HepG2 (cell line): Measurements from ENCODE around the gene LRSAM1. TPM values are rescaled to one million over a fixed set of nuclear protein-coding genes. Genes with fewer than 3 reads are reported as not detected.

Source experiments
- ATAC-seq: fragments of 200-7000 bp; cut with Tn5 transposase; 3 replicates; pipeline ENCODE4 v1.9.1; 2020; ENCODE audit warnings: mild to moderate bottlenecking, moderate library complexity
- BruUV-seq: library from RNA; stranded (reverse); fragments of 400-500 nt; replicated peaks from 2 replicates; lab custom pipeline; 2021; lab: Mats Ljungman, UMichigan
- CTCF ChIA-PET: fragments of 300-600 bp; formaldehyde crosslinking; extraction: SDS; loops from one replicate; lab custom pipeline; 2021; ENCODE audit warnings: low total read pairs, inconsistent platforms, low intra/inter-chr PET ratio; lab: Yijun Ruan, JAX
- POLR2A ChIA-PET: fragments of 350-600 bp; sonication (Branson Sonifier 250); formaldehyde crosslinking; loops from one replicate; lab custom pipeline; 2020; ENCODE audit warnings: antibody characterized with exemption, inconsistent platforms; lab: Yijun Ruan, JAX
- DNase-seq: peaks from one replicate; pipeline ENCODE4 v3.0.0-alpha.2; 2015; ENCODE audit warnings: low spot score
- FAIRE-seq: peaks from 3 replicates; lab custom pipeline; 2011; peaks lifted over from hg19 to GRCh38; lab: Jason Lieb, UNC
- H2AFZ ChIP-seq: one replicate; pipeline ENCODE4 v1.6.1; 2011; ENCODE audit warnings: low read length, inconsistent platforms
- H3K27ac ChIP-seq: fragments of 300-600 bp; 3 replicates; pipeline ENCODE4 v1.8.0; 2011; ENCODE audit warnings: mixed run types, mild to moderate bottlenecking, mixed read lengths, low read length, inconsistent platforms; ENCODE audit not compliant: insufficient read depth; ENCODE audit errors: extremely low read length
- H3K27me3 ChIP-seq, 2 experiments: fragments of 200-600 bp in 1 of 2; 2 replicates in 1 of 2; 3 replicates in 1 of 2; pipeline versions ENCODE4 v1.6.0 to v1.8.0; 2011; ENCODE audit warnings: low read length in 2 of 2, mild to moderate bottlenecking in 2 of 2, moderate library complexity in 2 of 2, inconsistent platforms in 1 of 2; ENCODE audit not compliant: insufficient read depth in 2 of 2, control insufficient read depth in 1 of 2
- H3K36me3 ChIP-seq, 2 experiments: fragments of 200-600 bp in 1 of 2; replicated peaks in 1 of 2; 2 replicates in 1 of 2; 3 replicates in 1 of 2; pipeline versions ENCODE4 v1.5.1 to v1.8.0; 2011; ENCODE audit warnings: low read length in 2 of 2, inconsistent platforms in 1 of 2; ENCODE audit not compliant: insufficient read depth in 2 of 2, control insufficient read depth in 1 of 2
- H3K4me1 ChIP-seq: 2 replicates; pipeline ENCODE4 v1.5.1; 2012; ENCODE audit warnings: low read length, inconsistent platforms; ENCODE audit not compliant: insufficient read depth
- H3K4me2 ChIP-seq: 2 replicates; pipeline ENCODE4 v1.6.0; 2011; ENCODE audit warnings: low read depth, low read length, inconsistent platforms
- H3K4me3 ChIP-seq, 3 experiments: fragments of 200-600 bp in 1 of 3; sonication (generic), shearing (Covaris generic) in 1 of 3; replicated peaks in 1 of 3; 2 replicates each; pipeline ENCODE4 v1.5.1; 2011 to 2016; ENCODE audit warnings: low read length in 3 of 3, inconsistent platforms in 2 of 3, low read depth in 2 of 3, mild to moderate bottlenecking in 2 of 3, control low read depth in 1 of 3, mixed read lengths in 1 of 3; ENCODE audit not compliant: insufficient read depth in 1 of 3
- H3K79me2 ChIP-seq: one replicate; pipeline ENCODE4 v1.6.1; 2011; ENCODE audit warnings: low read length, inconsistent platforms; ENCODE audit not compliant: insufficient read depth
- H3K9ac ChIP-seq: 2 replicates; pipeline ENCODE4 v1.6.0; 2011; ENCODE audit warnings: mild to moderate bottlenecking, low read depth, low read length, inconsistent platforms; ENCODE audit not compliant: insufficient read depth
- H3K9me3 ChIP-seq: 2 replicates; pipeline ENCODE4 v1.5.1; 2012; ENCODE audit warnings: mild to moderate bottlenecking, low read length
- H4K20me1 ChIP-seq: 2 replicates; pipeline ENCODE4 v1.6.0; 2011; ENCODE audit warnings: inconsistent platforms, mild to moderate bottlenecking, low read length, moderate library complexity; ENCODE audit not compliant: insufficient read depth
- CAMTA2 ChIP-seq: sonication (generic); formaldehyde crosslinking; IDR thresholded peaks from 2 replicates; pipeline ENCODE4 v1.4.0; 2020; ENCODE audit warnings: mild to moderate bottlenecking, missing genetic modification reagents, borderline replicate concordance
- ESRRA ChIP-seq: sonication (generic); formaldehyde crosslinking; IDR thresholded peaks from 2 replicates; pipeline ENCODE4 v1.5.1; 2020; ENCODE audit warnings: mild to moderate bottlenecking, low read depth, missing genetic modification reagents
- FOXC1 ChIP-seq: sonication (generic); formaldehyde crosslinking; IDR thresholded peaks from 2 replicates; pipeline ENCODE4 v1.8.0; 2022; ENCODE audit warnings: mild to moderate bottlenecking, missing genetic modification reagents, borderline replicate concordance
- MAFK ChIP-seq, 2 experiments: IDR thresholded peaks in 1 of 2; conservative IDR thresholded peaks in 1 of 2; 2 replicates each; pipeline ENCODE4 v1.6.1; 2011; ENCODE audit warnings: improper control_type of control experiment in 2 of 2, low read length in 2 of 2
- MEF2D ChIP-seq: sonication (generic); formaldehyde crosslinking; IDR thresholded peaks from 2 replicates; pipeline ENCODE4 v1.5.1; 2020; ENCODE audit warnings: mild to moderate bottlenecking, missing genetic modification reagents
- MNT ChIP-seq: fragments of 450-650 bp; IDR thresholded peaks from 2 replicates; pipeline ENCODE4 v1.6.1; 2016
- NBN ChIP-seq: fragments of 450-650 bp; conservative IDR thresholded peaks from 2 replicates; pipeline ENCODE4 v1.6.1; 2017
- NCOR1 ChIP-seq: fragments of 200-600 bp; sonication (generic); IDR thresholded peaks from 2 replicates; pipeline ENCODE4 v1.7.0; 2017; ENCODE audit warnings: antibody characterized with exemption, low read length, borderline replicate concordance
- NFKBIZ ChIP-seq: IDR thresholded peaks from 2 replicates; pipeline ENCODE4 v1.6.1; 2018; ENCODE audit warnings: missing genetic modification reagents, missing compliant biosample characterization
- NONO ChIP-seq, 2 experiments: fragments of 450-650 bp in 1 of 2; sonication (generic) in 1 of 2; formaldehyde crosslinking in 1 of 2; IDR thresholded peaks in 1 of 2; conservative IDR thresholded peaks in 1 of 2; 2 replicates each; pipeline versions ENCODE4 v1.6.1 to v1.8.0; 2017 to 2022; ENCODE audit warnings: mild to moderate bottlenecking in 1 of 2, missing genetic modification reagents in 1 of 2, moderate library complexity in 1 of 2
- ONECUT2 ChIP-seq: sonication (generic); formaldehyde crosslinking; IDR thresholded peaks from 2 replicates; pipeline ENCODE4 v1.4.0; 2020; ENCODE audit warnings: missing genetic modification reagents
- ZMAT3 ChIP-seq: sonication (generic); formaldehyde crosslinking; conservative IDR thresholded peaks from 2 replicates; pipeline ENCODE4 v1.7.0; 2021; ENCODE audit warnings: missing genetic modification reagents
- ZNF121 ChIP-seq: sonication (generic); formaldehyde crosslinking; IDR thresholded peaks from 2 replicates; pipeline ENCODE4 v1.5.0; 2020; ENCODE audit warnings: mild to moderate bottlenecking, missing genetic modification reagents
- ZNF160 ChIP-seq: sonication (generic); formaldehyde crosslinking; IDR thresholded peaks from 2 replicates; pipeline ENCODE4 v1.8.0; 2022; ENCODE audit warnings: mild to moderate bottlenecking, inconsistent platforms, missing genetic modification reagents
- ZNF256 ChIP-seq: sonication (generic); formaldehyde crosslinking; conservative IDR thresholded peaks from 2 replicates; pipeline ENCODE4 v1.4.0; 2020; ENCODE audit warnings: missing genetic modification reagents
- ZNF264 ChIP-seq: sonication (generic); formaldehyde crosslinking; IDR thresholded peaks from 2 replicates; pipeline ENCODE4 v1.4.0; 2020; ENCODE audit warnings: missing genetic modification reagents
- ZNF331 ChIP-seq: sonication (generic); formaldehyde crosslinking; IDR thresholded peaks from 2 replicates; pipeline ENCODE4 v1.4.0; 2020; ENCODE audit warnings: missing genetic modification reagents
- ZNF652 ChIP-seq: IDR thresholded peaks from 2 replicates; pipeline ENCODE4 v1.6.1; 2016; ENCODE audit warnings: low read depth, borderline replicate concordance
- ZNF674 ChIP-seq: sonication (generic); formaldehyde crosslinking; IDR thresholded peaks from 2 replicates; pipeline ENCODE4 v1.5.0; 2020; ENCODE audit warnings: low read depth, mild to moderate bottlenecking, missing genetic modification reagents
- ZNF777 ChIP-seq: sonication (generic); formaldehyde crosslinking; IDR thresholded peaks from 2 replicates; pipeline ENCODE4 v1.4.0; 2020; ENCODE audit warnings: missing genetic modification reagents
- WGBS: methylation state at CpG from one replicate; pipeline ENCODE4 v1.1.6; 2017; ENCODE audit warnings: low lambda C conversion rate; 5-methylcytosine and 5-hydroxymethylcytosine counted together
- in situ Hi-C: cut with HindIII; loops from 2 replicates; pipeline ENCODE4 v1.10.0; 2017; ENCODE audit warnings: low pct_unique_long_range_greater_than_20kb; ENCODE audit not compliant: extremely low pct_ligation_motif_present
- intact Hi-C: fragments of 100-400 bp; cut with micrococcal nuclease; formaldehyde crosslinking; loops from one replicate; pipeline ENCODE4 v1.10.0; 2022; ENCODE audit not compliant: unreplicated experiment
- polyA plus RNA-seq, 8 experiments: library from polyadenylated mRNA; depleted of rRNA in 3 of 8; stranded (reverse) in 7 of 8; unstranded in 1 of 8; fragments of >200 nt; fragmentation: Illumina TruSeq in 4 of 8; extraction: Trizol in 4 of 8; gene quantifications; 2 replicates each; pipeline versions ENCODE4 v1.2.1 to v1.2.3, GENCODE V29; 2011 to 2016; ENCODE audit warnings: low read depth in 4 of 8, missing spikeins in 1 of 8, mixed read lengths in 1 of 8; ENCODE audit not compliant: insufficient read depth in 1 of 8
- total RNA-seq, 5 experiments: library from RNA; depleted of rRNA; stranded (reverse); fragments of >200 nt; fragmentation: Illumina TruSeq; extraction: Trizol; gene quantifications; 2 replicates each; pipeline ENCODE4 v1.2.3, GENCODE V29; 2016; ENCODE audit warnings: low read depth in 1 of 5

LRSAM1 gene
- total and polyA plus RNA-seq, 2 of the 13 experiments (the other 11 are each of a cell fraction or from before 2014, with no cell fraction given) = 8.7 to 10.2 TPM

DNA sequence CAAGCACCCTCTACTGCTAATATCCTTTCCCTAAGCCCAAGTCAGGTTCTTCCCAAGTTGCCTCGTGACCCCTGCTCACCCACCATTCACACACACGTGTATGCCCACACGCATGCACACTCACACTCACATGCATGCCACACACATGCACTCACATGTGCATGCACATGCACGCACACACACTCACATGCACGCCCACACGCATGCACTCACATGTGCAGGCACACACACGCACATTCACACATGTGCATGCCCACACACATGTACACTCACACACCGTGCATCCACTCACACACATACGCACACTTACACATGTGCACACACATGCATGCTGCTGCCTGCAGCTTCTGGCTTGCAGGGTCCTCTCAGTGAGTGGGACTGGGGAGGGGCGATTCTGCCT lies 97.9 kb downstream of the LRSAM1 start:
- ChIA-PET POLR2A (interaction anchor here (1.4 kb wide), 1 partner anchor 10 kb away, joined by 4 read pairs; no protein-coding TSS in a partner anchor), CTCF (no interaction called here)
- Histone ChIP-seq H3K36me3 (peaks cover 0 to 2% of the 10 kb centered on the region in 2 experiments; a peak in 2 of 5 replicates), H3K9ac (no peak overlapping the region), H3K79me2 (peaks cover 31% of the 10 kb centered on the region), H3K9me3 (no peaks in the 10 kb centered on the region), H3K4me3 (no peak overlapping the region), H3K4me2 (no peak overlapping the region; the same call in 1 of the 2 replicates), H4K20me1 (0 out of 2 replicates have a peak, but pooled peaks cover 4% of the 10 kb centered on the region), H3K27me3 (no peaks in the 10 kb centered on the region), H2AFZ (no peak overlapping the region), H3K27ac (no peak overlapping the region), H3K4me1 (peaks cover 74% of the 10 kb centered on the region)
- ATAC-seq (no peak), FAIRE-seq (no peak), DNase-seq (no peak)
- intact Hi-C loops = no loop called here
- TF ChIP-seq ONECUT2 (CRISPR knock-in tag) (no peak), ZNF121 (CRISPR knock-in tag) (no peak), MNT (peak; percentile 97)
- 94% methylated on average over 10 of the region's 10 CpGs for WGBS
- BruUV-seq = no TSS peak
- in situ Hi-C loops = no loop called here

- 0 out of 2 replicates have a peak, but pooled peaks cover 4% of the 10 kb centered on the region for H4K20me1 ChIP-seq
- TF ChIP-seq FOXC1 (CRISPR knock-in tag) = no peak
- no peak for TF ChIP-seq ZNF777
- no peak for TF ChIP-seq ZNF674 (CRISPR knock-in tag)
- TF ChIP-seq ZNF331 = no peak
- TF ChIP-seq NCOR1 = no peak
- no peak for TF ChIP-seq MEF2D (CRISPR knock-in tag)
- TF ChIP-seq ZNF256 (CRISPR knock-in tag) = no peak
- no peak for TF ChIP-seq ZMAT3
- TF ChIP-seq CAMTA2 = no peak
- no peak for TF ChIP-seq ZNF652 (CRISPR knock-in tag)
- TF ChIP-seq ZNF160 (CRISPR knock-in tag) = no peak
- no peak for TF ChIP-seq MAFK (conservative IDR thresholded peaks at IDR 0.05 in 1 of 2, IDR thresholded peaks at IDR 0.05 in 1 of 2; ENCODE audit: low read length in 2 of 2)
- TF ChIP-seq NONO (IDR thresholded peaks at IDR 0.05) = no peak
- no peak for TF ChIP-seq NONO (CRISPR knock-in tag; conservative IDR thresholded peaks at IDR 0.05)
- TF ChIP-seq NFKBIZ (CRISPR knock-in tag) = no peak
- TF ChIP-seq NBN = no peak
- no peak for TF ChIP-seq ZNF264 (CRISPR knock-in tag)
- no peak for TF ChIP-seq ESRRA (CRISPR knock-in tag)
- no peak for ATAC-seq
- no peak for FAIRE-seq
- in situ Hi-C loops = no loop called here
- POLR2A ChIA-PET = no interaction called here
- CTCF ChIA-PET = no interaction called here
- intact Hi-C loops = no loop called here
- H3K4me1 ChIP-seq = peaks cover 70% of the 10 kb centered on the region
- no TSS peak for BruUV-seq
- peaks cover 0 to 2% of the 10 kb centered on the region in 2 experiments; a peak in 2 of 5 replicates for H3K36me3 ChIP-seq
- H3K27ac ChIP-seq = no peak overlapping the region
- peaks cover 29% of the 10 kb centered on the region for H3K79me2 ChIP-seq
- H3K9me3 ChIP-seq = no peaks in the 10 kb centered on the region
- no CpG with 5 or more reads among the region's 8 CpGs for WGBS
- no peak overlapping the region for H3K4me3 ChIP-seq
- no peak overlapping the region for H3K4me2 ChIP-seq
- no peak overlapping the region for H3K9ac ChIP-seq
- H2AFZ ChIP-seq = no peak overlapping the region
- no peak for DNase-seq
- H3K27me3 ChIP-seq = no peaks in the 10 kb centered on the region
Measured at GRCh38 chr9:127549751-127550150, 98.4 kb downstream of the LRSAM1 start.
